Stimulated activated CD8-positive, alpha-beta memory T cell treated with anti-CD3 and anti-CD28 coated beads, Interleukin-15, amount 100 ng/mL, for 24 hours (primary cell): ENCODE results near the gene RIMS3.

ENCODE experiments used
- DNase-seq: peaks from one replicate; pipeline ENCODE4 v3.0.0-alpha.2; 2020; ENCODE audit warnings: low read depth

The RIMS3 gene

GRCh38 chr1:40653851-40654537, 11.5 kb downstream of the RIMS3 start:
- no peak for DNase-seq

- no peak for DNase-seq
Measured at GRCh38 chr1:40652979-40653378, 12.5 kb downstream of the RIMS3 start.

- no peak for DNase-seq
Measured at GRCh38 chr1:40652468-40652867, 13.0 kb downstream of the RIMS3 start.

GRCh38 chr1:40651138-40651857, 14.2 kb downstream of the RIMS3 start:
- DNase-seq, result no peak

- DNase-seq, result no peak
Measured at GRCh38 chr1:40650075-40650474, 15.4 kb downstream of the RIMS3 start.

GRCh38 chr1:40649592-40649930, 15.9 kb downstream of the RIMS3 start:
- no peak for DNase-seq

GRCh38 chr1:40648928-40649591, 16.4 kb downstream of the RIMS3 start:
- no peak for DNase-seq

- DNase-seq, result no peak
Measured at GRCh38 chr1:40648200-40648599, 17.3 kb downstream of the RIMS3 start.

GRCh38 chr1:40646315-40646714, 19.2 kb downstream of the RIMS3 start:
- DNase-seq, result no peak

GRCh38 chr1:40645118-40645680, 20.3 kb downstream of the RIMS3 start:
- DNase-seq, result no peak

- DNase-seq, result no peak
Measured at GRCh38 chr1:40641601-40642242, 23.8 kb downstream of the RIMS3 start.

- no peak for DNase-seq
Measured at GRCh38 chr1:40640314-40641076, 25.0 kb downstream of the RIMS3 start.

- no peak for DNase-seq
Measured at GRCh38 chr1:40638097-40639036, 27.1 kb downstream of the RIMS3 start.

GRCh38 chr1:40637470-40638007, 27.9 kb downstream of the RIMS3 start:
- DNase-seq, result no peak

GRCh38 chr1:40636777-40637176, 28.7 kb downstream of the RIMS3 start:
- no peak for DNase-seq

- no peak for DNase-seq
Measured at GRCh38 chr1:40635763-40636500, 29.6 kb downstream of the RIMS3 start.

- DNase-seq, result no peak
Measured at GRCh38 chr1:40634901-40635655, 30.4 kb downstream of the RIMS3 start.

- DNase-seq, result no peak
Measured at GRCh38 chr1:40633931-40634376, 31.5 kb downstream of the RIMS3 start.

GRCh38 chr1:40633523-40633922, 32.0 kb downstream of the RIMS3 start:
- DNase-seq, result no peak
